ENCODE results near the gene ADAM8. TPM values are rescaled to one million over a fixed set of nuclear protein-coding genes. Genes with fewer than 3 reads are reported as not detected.

The ADAM8 gene
- total and polyA plus RNA-seq, 2 of the 8 experiments (the other 6 are each of a cell fraction or from before 2014, with no cell fraction given) = 4.6 TPM

DNA sequence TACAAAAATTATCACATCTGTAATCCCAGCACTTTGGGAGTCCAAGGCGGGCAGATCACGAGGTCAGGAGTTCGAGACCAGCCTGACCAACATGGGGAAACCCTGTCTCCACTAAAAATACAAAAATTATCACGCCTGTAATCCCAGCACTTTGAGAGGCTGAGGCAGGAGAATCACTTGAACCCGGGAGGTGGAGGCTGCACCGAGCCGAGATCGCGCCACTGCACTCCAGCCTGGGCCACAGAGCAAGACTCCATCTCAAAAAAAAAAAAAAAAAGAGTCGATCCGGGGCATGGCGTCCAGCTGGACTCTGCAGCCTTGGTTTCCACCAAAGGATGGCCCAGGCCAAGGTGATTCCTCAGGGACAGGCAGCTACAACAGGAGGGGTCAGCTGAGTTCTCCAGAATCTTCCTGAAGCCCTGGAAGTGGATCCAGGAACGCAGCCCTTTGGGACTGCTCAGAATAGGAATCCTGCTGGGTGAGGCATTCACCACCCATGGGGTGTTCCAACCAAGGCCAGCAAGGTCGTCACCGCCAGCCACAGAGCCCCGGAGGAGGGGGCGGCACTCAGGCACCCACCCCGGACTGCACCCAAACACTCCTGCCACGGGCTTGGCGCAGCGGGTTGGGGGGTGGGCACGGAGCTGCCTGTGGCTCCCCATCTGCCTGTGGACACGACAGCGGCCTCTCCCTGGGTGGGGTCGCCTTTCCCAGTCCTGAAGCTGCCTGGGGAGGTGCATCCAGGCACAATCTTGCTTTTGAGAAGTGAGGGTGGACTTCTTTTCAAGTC lies 58.7 kb downstream of the ADAM8 start:
- no peak for DNase-seq (ENCODE audit: low read depth in 1 of 2, low spot score in 2 of 2)
- Histone ChIP-seq H2BK15ac (ENCODE audit: low read length) (no peak overlapping the region), H2AK5ac (ENCODE audit: low read depth, low read length) (no peak overlapping the region), H3K23me2 (ENCODE audit: low read depth, low read length) (no peaks in the 10 kb centered on the region; the same call in 1 of the 2 replicates), H4K91ac (replicated peaks; ENCODE audit: insufficient read length, low read length) (no peak overlapping the region), H3K4me1 (replicated peaks in 1 of 4; ENCODE audit: control insufficient read depth in 3 of 4, insufficient read depth in 4 of 4, low read length in 3 of 4) (peaks cover 0 to 15% (median 10%) of the 10 kb centered on the region in 4 experiments; a peak in 6 of 7 replicates), H4K5ac (ENCODE audit: insufficient read length, low read depth, low read length) (no peak overlapping the region), H4K8ac (ENCODE audit: extremely low read depth, insufficient read depth, low read length) (no peak overlapping the region; the same call in 1 of the 2 replicates), H3K18ac (ENCODE audit: extremely low read depth, low read length) (no peak overlapping the region), H4K20me1 (replicated peaks in 1 of 2; ENCODE audit: control insufficient read depth in 1 of 2, insufficient read depth in 2 of 2, low read length in 2 of 2) (peaks cover 0 to 3% of the 10 kb centered on the region in 2 experiments), H3K23ac (ENCODE audit: insufficient read length) (no peak overlapping the region), H3K27me3 (replicated peaks in 1 of 4; ENCODE audit: control insufficient read depth in 3 of 4, extremely low read depth in 1 of 4, insufficient read depth in 3 of 4, low read length in 3 of 4) (no peaks in the 10 kb centered on the region), H3K36me3 (ENCODE audit: control insufficient read depth in 2 of 4, insufficient read depth in 4 of 4, low read length in 3 of 4) (no peaks in the 10 kb centered on the region; a peak in 1 of 8 replicates), H3K14ac (ENCODE audit: insufficient read length) (no peak overlapping the region), H2BK120ac (replicated peaks; ENCODE audit: low read depth, low read length) (no peak overlapping the region), H3K27ac (ENCODE audit: low read depth, low read length) (no peak overlapping the region), H2AFZ (ENCODE audit: low read length) (no peak overlapping the region), H3K9me3 (ENCODE audit: insufficient read depth in 2 of 2, low read depth in 1 of 2, low read length in 1 of 2) (peaks cover 0 to 4% of the 10 kb centered on the region in 2 experiments; a peak in 1 of 4 replicates), H3K56ac (replicated peaks; ENCODE audit: insufficient read length, low read depth, low read length) (no peak overlapping the region), H2BK20ac (ENCODE audit: low read length) (no peak overlapping the region), H2BK5ac (ENCODE audit: low read depth, low read length) (no peak overlapping the region), H3K79me2 (ENCODE audit: control insufficient read depth in 1 of 2, insufficient read depth in 2 of 2, low read length in 2 of 2) (no peaks in the 10 kb centered on the region), H2BK12ac (ENCODE audit: low read depth, low read length) (peak overlapping the region; percentile 6; the same call in 1 of the 2 replicates), H3K4ac (replicated peaks; ENCODE audit: insufficient read length, low read depth, low read length) (no peak overlapping the region), H3K4me3 (ENCODE audit: extremely low read depth in 1 of 4, insufficient read depth in 2 of 4, low read depth in 3 of 4, low read length in 4 of 4) (no peak overlapping the region), H3K9ac (replicated peaks in 1 of 4; ENCODE audit: extremely low read depth in 1 of 4, low read depth in 3 of 4, low read length in 3 of 4) (no peak overlapping the region), H3K4me2 (ENCODE audit: insufficient read depth in 1 of 2, low read depth in 2 of 2, low read length in 2 of 2) (no peak overlapping the region), H3K79me1 (ENCODE audit: low read depth, low read length) (no peaks in the 10 kb centered on the region)
- ChIA-PET CTCF (ENCODE audit: partially characterized antibody) (interaction anchor here (2.0 to 2.6 kb wide), 2 partner anchors 58 to 75 kb away, joined by 10 to 14 read pairs; partner anchors contain the start of gene KNDC1), POLR2A (ENCODE audit: partially characterized antibody) (interaction anchor here (1.2 to 1.7 kb wide), 4 partner anchors 7 to 89 kb away, joined by 3 to 8 read pairs (median 3); no protein-coding TSS in a partner anchor)
- 88% methylated on average over 21 of the region's 25 CpGs; no CpG with 5 or more reads in 1 of the 2 experiments for WGBS, 2 experiments (ENCODE audit: extremely low coverage in 1 of 2, insufficient coverage in 1 of 2, insufficient read length in 1 of 2, insufficient replicate concordance in 2 of 2, low coverage in 1 of 2, low lambda C conversion rate in 2 of 2, missing lambda C conversion rate in 1 of 2)
- no peak for FAIRE-seq
- TF ChIP-seq SRF (IDR thresholded peaks at IDR 0.05; ENCODE audit: low read depth, low read length) (no peak), JUND (IDR thresholded peaks at IDR 0.05; ENCODE audit: low read length) (no peak), KDM4A (IDR thresholded peaks at IDR 0.05; ENCODE audit: low read depth, low read length, severe bottlenecking) (no peak)
- TF ChIP-seq, protein P1, sequence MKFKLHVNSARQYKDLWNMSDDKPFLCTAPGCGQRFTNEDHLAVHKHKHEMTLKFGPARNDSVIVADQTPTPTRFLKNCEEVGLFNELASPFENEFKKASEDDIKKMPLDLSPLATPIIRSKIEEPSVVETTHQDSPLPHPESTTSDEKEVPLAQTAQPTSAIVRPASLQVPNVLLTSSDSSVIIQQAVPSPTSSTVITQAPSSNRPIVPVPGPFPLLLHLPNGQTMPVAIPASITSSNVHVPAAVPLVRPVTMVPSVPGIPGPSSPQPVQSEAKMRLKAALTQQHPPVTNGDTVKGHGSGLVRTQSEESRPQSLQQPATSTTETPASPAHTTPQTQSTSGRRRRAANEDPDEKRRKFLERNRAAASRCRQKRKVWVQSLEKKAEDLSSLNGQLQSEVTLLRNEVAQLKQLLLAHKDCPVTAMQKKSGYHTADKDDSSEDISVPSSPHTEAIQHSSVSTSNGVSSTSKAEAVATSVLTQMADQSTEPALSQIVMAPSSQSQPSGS (IDR thresholded peaks at IDR 0.05; ENCODE audit: low read length) = no peak
- TF ChIP-seq, protein P2, sequence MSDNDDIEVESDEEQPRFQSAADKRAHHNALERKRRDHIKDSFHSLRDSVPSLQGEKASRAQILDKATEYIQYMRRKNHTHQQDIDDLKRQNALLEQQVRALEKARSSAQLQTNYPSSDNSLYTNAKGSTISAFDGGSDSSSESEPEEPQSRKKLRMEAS (IDR thresholded peaks at IDR 0.05) = no peak
